GM19468 (cell line): Measurements from ENCODE around the gene HNF4A.

ENCODE experiments used
- ATAC-seq: cut with Tn5 transposase; IDR thresholded peaks from one replicate; pipeline ENCODE4 v1.9.1; 2021; ENCODE audit warnings: mild to moderate bottlenecking, moderate library complexity, moderate number of reproducible peaks; ENCODE audit not compliant: unreplicated experiment; ENCODE audit errors: extremely low read depth

The HNF4A gene

DNA sequence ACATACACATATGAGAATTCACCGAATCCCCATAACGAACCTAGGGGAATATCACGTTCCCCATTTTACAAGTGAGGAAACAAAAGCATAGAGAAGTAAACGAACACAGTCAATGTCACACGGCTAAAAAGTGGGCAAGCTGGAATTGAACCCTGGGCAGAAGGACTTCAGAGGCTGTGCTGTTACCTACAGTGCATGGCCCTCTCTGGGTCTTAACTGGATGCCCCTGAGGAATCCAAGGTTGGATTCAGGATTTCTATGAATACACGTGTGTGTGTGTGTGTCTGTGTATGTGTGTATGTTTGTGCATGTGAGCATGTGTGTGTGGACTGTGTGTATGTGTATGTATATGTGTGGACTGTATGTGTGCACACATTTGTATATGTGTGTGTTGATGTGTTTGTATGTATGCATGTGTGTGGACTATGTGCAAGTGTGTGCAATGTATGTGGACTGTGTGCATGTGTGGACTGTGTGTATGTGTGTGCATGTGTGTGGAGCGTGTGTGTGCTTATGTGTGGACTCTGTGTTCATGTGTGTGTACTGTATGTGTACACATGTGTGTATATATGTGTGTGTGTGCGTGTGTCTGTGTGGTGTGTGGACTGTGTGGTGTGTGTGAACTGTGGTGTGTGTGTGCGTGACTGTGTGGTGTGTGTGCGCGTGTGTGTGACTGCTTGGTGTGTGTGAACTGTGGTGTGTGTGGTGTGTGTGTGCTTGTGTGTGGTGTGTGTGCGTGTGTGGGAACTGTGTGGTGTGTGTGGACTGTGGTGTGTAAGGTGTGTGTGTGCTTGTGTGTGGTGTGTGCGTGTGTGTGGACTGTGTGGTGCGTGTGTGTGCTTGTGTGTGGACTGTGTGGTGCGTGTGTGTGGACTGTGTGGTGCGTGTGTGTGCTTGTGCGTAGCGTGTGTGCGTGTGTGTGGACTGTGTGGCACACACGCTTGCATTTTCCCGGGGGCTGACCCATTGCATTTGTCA, 49.0 kb downstream of the HNF4A start:
- ATAC-seq = no peak

DNA sequence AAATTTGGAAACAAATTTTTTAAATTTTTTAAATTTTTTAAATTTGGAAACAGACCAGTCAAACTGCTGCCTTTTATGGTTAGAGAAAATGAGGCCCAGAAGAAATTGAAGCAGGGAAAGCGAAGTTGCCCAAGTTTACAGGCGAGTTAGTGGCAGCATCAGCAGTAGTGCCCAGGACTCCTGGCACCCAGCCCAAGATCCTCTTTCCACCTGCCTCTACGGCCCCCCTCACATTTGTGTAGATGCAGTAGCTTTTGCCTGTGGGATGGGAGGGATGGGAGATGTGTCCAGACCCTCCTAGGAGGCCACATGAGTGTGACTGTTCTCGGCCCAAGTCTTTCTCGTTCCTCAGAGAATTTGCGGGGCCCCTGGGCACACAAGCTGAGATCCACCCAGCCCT, 49.8 kb downstream of the HNF4A start:
- ATAC-seq = no peak

DNA sequence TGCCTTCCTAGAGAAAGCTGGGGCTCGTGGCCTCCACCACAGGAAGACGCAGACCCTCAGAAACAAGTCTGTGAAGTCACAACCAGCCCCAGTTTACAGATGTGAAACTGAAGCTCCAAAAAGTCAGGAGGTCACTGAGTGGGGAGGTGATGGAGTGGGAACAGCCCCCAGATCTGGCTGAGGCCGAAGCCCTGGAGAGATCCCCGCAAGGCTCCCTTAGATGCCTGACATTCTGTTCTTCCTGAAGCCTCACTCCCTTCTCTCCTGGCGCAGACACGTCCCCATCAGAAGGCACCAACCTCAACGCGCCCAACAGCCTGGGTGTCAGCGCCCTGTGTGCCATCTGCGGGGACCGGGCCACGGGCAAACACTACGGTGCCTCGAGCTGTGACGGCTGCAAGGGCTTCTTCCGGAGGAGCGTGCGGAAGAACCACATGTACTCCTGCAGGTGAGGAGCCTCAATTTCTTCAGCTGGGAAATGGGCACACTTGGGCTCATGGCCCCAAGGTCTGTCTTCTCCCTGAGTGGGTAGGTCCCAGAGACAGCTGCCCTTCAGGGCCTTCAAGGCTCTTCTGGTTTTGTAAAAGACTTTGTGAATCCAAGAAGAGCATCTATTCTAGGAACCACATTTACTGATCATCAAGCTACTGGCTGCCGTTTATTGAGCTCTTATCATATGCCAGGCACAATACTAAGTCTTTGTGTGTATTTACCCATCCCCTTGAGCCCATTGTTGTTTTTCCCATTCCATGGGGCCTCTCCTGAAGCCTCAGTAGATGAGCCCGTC, 50.5 kb downstream of the HNF4A start:
- no peak for ATAC-seq

DNA sequence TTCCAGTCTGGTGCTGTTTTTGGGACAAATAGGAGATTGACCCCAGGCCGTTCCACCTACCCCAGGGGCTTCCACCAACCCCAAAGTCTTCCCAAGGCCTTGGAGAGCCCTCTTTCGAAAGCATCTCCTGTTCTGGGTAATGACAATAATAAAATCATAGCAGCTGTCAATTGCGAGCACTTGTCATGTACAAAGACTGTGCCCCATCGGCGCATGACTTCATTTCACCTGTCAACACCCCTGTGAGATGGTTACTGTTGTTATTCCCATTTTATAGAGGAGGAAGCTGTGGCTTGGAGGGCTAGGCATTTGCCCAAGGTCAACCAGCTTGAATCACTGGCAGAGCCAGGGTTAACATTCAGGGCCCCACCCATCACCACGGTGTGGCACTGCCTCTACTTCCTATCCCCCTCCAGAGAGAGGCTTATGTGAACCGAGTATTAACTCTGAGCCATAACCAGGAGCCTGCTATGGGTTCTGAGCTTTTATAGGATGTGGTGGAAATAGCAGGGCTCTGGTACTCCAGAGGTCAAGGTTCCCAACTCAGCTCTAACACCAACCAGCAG, 51.2 kb downstream of the HNF4A start:
- no peak for ATAC-seq

DNA sequence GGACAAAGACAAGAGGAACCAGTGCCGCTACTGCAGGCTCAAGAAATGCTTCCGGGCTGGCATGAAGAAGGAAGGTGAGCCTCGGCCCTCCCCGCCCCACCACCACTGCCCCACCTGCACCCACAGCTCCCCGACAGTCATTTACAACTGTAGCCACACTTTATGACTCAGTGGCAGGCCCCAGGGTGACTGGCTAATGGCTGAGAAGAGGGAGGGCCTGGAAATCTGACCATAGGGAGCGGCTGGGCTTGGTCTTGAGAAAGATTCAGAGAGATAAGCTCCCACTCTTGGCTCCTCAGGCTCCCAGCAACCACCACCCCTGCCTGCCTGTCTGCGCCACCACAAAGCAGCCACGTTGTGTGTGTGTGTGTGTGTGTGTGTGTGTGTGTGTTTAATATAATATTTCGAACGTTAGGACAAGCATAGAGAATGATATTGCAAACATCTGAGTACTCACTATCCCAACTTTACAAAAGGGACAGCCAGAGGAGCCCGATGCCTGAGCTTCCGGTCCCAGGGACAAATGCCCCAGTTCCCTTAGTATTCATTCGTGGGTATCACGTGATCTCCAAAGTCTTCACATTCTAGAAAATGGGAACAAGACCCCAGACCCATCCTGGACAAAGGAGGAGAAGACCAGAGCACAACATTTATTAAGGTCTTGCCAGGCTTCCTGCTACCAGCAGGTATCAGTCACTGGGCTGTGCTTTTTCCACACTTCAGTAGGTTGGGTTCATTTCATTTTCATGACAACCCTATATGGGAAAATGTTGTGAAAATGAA, 52.1 kb downstream of the HNF4A start:
- no peak for ATAC-seq

DNA sequence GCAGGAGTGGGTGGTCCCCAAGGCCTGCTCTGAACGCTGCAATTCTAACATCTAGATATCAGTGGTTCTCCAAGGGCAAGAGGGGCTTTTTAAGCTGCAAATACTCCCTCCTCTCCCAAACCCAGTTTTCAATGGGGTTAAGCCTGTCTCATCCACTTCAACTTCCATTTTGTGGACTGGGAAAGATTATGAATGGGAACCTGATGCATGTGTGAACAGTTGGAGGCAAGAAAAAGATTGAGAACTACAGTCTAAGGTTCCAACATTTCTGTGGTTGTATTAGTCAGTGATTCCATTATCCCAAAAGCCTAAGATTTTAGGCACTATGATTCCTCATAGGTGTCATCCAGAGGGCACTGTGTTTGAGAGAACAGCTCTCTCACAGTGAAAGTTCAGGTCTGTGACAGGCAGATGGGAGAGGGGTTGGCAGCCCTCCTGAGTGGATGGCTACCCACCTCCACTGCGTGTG, 53.7 kb downstream of the HNF4A start:
- ATAC-seq = no peak

DNA sequence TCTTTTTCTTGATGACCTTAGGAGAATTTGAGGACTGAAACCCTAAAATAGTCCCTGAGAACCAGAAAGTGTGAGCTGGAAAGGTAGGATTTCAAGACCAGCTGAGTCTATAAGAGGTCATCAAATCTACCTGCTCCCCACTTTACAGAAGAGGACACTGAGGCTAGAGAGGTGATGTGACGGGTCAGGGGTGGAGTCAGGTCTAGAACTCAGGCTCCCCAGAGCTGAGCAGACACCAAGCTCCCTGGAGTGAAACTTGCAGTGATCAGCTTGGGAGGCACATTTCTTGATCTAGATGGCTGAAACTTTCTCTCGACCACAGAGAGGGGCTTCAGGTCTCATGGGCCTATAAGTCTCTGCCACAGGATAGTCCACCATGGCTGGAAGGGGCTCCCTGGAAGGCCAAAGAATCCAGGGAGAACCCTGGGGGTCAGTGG, 55.1 kb downstream of the HNF4A start:
- ATAC-seq = no peak

DNA sequence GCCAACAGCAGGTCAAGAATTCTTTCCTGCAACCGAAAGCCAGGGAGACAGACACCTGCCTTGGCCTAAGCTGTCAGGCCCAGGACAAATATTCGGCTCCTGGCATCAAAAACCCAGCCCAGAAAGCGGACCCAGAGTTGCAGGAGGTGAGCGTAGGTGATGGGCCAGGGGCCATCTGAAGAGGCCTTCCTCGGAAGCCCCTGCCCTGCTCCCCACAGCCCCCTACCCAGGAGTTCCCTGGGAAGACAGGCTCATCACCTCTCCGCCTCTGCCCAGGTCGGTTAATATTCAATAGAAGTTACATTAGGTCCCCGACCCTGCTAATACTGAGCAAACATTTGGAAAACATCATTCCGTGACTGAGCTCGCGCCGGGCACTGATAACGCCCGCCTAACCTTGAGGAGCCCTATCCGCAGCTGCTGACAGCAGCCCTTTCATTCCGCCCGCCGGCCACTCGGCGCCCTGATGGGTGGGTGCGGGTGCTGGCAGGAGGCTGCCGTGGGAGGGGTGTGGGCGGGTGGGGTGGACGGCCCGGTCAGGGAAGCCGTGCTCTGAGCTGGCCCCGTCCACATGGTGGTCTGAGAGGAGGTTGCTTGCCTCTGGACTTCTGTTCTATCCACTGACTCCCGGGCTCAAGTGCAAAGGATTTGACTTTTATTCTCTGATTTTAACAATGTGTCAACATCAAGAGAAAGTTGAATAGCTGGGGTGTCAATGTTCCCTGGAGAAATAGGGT, 55.7 kb downstream of the HNF4A start:
- no peak for ATAC-seq

DNA sequence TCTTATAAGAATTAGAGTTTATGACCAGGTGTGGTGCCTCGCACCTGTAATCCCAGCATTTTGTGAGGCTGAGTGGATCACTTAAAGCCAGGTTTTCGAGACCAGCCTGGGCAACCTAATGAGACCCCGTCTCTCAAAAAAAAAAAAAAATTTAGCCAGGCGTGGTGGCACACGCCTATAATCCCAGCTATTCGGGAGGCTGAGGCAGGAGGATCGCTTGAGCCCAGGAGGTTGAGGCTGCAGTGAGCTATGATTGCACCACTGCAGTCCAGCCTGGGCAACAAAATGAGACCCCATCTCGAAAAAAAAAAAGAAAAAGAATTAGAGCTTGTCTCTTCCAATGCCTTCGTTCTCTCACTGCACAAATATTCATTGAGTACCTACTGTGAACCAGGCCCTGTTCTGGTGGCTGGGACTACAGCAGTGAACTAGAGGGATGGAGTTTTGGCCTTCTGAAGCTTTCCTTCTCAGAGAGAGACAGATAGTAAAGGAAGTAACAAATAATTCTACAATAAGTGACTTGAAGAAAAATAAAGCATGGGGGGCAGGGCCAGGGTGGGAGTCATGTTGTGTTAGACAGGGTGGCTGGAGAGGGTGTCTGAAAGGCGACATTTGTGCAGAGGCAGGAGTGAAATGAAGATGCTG, 56.4 kb downstream of the HNF4A start:
- ATAC-seq = no peak

DNA sequence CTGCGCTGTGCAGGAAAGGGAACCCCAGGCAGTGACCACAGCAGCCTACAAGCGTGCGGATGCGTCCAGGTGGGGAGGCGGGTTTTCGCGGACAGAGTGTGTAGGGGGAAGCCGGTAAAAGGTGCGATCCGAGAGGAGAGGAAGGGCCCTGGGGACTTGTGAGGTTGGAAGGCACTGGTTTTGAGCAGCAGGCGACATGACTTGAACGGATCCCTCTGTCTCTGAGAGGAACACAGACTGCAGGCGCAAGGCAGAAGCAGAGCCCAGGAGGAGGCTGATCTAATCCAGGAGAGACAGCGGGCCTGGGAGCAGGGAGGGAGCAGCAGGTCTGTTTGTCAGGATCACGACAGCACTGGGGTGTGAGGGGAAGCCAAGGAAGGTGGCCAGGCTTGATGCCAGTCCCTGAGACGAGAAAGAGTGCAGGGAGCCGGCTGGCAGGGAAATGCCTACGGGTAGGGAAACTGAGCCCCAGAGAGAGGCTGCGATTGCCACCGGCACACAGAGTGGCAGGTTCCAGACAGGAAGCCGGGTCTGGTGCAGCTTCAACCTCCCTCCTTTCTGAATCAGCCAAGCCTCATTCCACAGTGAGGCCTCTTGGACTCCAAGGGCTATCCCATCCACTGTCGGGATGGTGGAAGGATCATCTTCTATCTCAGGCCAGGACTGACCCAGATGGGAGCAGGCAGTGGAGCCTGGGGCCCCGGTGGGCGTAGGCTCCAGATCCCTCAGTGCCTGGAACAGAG, 57.1 kb downstream of the HNF4A start:
- ATAC-seq = no peak

DNA sequence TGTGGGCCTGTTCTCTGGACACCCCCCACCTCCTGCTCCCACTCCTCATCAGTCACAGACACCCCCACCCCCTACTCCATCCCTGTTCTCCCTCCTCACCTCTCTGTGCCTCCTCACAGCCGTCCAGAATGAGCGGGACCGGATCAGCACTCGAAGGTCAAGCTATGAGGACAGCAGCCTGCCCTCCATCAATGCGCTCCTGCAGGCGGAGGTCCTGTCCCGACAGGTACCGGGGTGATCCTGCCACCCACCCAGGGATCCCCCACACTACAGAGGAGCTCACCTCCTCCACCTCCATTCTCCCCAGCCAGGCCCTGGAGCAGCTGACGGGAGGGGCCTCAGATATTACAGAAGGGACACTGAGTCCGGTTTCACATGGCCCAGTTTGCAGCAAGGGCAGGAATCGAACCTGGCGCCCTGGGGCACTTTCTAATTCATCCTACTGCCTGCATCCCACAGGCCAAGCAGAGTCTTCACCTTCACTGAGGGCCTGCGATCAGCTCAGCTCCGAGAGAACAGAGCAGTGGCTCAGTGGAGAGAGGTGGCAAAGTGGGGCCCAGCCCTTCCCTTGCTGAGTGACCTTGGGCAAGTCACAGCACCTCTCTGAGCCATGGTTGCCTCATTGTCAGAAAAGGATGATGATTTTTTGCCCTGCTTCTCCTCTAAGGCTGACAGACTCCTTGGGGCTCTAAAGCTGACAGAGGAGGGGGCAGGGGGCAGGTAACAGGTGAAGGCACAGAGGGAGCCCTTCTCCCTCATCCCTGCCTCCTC, 58.3 kb downstream of the HNF4A start:
- no peak for ATAC-seq

DNA sequence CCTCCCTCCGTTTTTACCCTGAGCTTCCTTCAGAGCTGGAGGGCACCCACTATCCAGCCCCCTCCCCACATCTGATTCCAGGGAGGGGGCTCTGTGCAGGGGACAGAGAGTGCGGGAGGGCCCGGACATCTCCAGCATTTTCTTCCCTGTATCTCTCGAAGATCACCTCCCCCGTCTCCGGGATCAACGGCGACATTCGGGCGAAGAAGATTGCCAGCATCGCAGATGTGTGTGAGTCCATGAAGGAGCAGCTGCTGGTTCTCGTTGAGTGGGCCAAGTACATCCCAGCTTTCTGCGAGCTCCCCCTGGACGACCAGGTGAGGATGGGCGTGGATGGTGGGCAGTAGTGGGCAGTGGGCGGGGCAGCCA, 58.8 kb downstream of the HNF4A start:
- no peak for ATAC-seq

DNA sequence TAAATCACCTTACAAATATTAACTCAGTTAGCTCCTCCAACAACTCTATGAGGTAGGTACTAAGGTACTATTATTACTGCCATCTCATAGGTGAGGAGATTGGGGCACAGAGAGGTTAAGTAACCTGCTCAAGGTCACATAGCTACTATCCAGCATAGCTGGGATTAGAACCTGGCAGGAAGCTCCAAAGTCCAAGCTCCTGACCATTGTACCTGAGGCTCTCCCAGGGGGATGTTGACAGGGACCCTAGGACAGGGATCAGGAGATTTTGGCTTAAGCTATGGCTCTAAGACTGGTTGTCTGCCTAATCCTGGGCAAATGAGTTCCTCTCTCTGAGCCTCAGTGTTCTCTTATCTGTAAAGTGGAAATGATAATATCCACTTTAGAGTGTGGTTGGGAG, 59.3 kb downstream of the HNF4A start:
- ATAC-seq = no peak

DNA sequence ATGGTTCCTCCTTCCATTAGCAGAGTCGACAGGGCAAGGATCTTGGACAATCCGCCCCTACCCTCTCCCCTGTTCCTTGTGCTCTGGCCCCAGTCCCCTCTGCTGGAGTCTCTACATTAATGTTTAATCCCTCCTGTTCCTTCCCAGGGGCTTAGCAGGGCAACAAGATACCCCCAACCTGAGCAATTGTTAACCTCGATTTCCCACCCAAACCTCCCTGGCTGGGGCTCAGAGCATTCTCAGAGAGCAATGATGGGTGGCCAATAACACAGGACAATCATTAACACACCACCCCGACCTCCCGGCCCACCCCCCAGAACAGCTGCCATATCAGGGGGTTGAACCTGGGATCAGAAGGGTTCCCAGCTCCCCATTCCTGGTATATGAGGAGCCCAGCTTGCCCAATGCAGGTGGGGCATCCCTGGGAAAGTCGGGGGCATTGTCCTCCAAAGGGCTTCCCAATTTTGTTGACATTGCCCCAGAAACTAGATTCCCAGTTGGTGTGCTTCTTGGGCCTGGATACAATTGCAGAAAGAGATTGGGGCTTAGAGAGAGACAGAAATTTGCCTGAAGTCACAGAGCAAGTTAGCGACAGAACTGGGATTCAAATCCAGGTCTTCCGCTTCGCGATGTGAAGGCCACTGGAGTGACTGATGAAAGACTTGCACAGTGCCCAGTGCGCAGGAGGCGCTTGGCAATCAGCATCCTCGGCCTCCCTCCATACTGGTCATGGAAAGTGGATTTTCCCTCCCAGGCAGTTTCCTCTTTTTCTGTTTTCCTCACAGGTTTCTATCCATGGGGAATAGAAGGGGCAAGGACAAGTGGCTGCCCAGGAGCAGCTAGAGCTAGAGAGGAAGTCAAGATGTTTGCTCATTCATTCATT, 60.6 kb downstream of the HNF4A start:
- ATAC-seq = no peak

DNA sequence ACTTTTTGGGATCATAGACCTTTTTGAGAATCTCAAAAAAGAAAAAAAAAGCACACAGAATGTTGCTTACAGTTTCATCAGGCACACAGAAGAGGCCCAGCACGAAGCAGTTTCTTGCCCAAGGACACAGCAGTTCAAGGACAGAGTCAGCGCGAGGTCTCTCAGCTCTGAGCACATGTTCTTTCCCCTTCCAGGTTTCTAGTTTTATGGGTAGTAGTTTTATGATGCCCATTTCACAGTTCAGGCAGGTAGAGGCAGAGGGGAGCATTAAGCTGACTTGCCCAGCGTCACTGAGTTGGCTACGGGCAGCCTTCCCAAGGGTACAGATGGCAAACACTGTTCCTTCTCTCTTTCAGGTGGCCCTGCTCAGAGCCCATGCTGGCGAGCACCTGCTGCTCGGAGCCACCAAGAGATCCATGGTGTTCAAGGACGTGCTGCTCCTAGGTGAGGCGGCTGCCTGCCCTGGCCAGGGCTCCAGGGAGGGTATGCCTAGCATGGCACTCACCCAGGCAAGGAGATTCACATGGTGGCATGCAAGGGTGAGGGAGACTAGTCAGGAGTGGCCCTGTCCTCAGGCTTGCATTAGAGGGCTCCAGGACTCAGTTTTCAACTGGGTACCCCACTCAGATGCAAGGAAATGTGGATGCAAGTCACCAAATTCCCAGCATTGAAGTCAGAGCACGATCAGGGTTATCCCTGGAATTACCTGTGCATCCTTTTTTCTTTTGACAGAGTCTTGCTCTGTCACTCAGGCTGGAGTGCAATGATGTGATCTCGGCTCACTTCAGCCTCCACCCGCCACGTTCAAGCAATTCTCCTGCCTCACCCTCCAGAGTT, 62.8 kb downstream of the HNF4A start:
- no peak for ATAC-seq
